Left ventricle myocardium inferior (tissue), 1 donor: ENCODE measurements around the gene ACTR3. TPM values are rescaled to one million over a fixed set of nuclear protein-coding genes. Genes with fewer than 3 reads are reported as not detected.

Experiments
- DNase-seq: peaks from one replicate; pipeline ENCODE4 v3.0.0-alpha.2; 2020
- H3K27ac ChIP-seq: fragments of 200-600 bp; replicated peaks from 2 replicates; pipeline ENCODE4 v1.8.0; 2021
- H3K27me3 ChIP-seq: fragments of 200-600 bp; 2 replicates; pipeline ENCODE4 v1.8.0; 2021; ENCODE audit warnings: low read depth
- H3K36me3 ChIP-seq: fragments of 200-600 bp; 2 replicates; pipeline ENCODE4 v1.8.0; 2021
- H3K4me1 ChIP-seq: fragments of 200-600 bp; 2 replicates; pipeline ENCODE4 v1.8.0; 2021
- H3K4me3 ChIP-seq: fragments of 200-600 bp; 2 replicates; pipeline ENCODE4 v1.8.0; 2021; ENCODE audit warnings: mild to moderate bottlenecking, moderate library complexity
- H3K9me3 ChIP-seq: fragments of 200-600 bp; replicated peaks from 2 replicates; pipeline ENCODE4 v1.8.0; 2021
- CTCF ChIP-seq: fragments of 200-600 bp; IDR thresholded peaks from 2 replicates; pipeline ENCODE4 v1.8.0; 2021; ENCODE audit warnings: antibody characterized with exemption, mild to moderate bottlenecking, borderline replicate concordance
- intact Hi-C: fragments of 100-400 bp; cut with micrococcal nuclease; formaldehyde crosslinking; loops from one replicate; pipeline ENCODE4 v1.11.0; 2022
- total RNA-seq: library from RNA; stranded (reverse); fragmentation: NEBNext Ultra II Directional; extraction: Animal tissue kit (Norgen Biotek cat#: 25700); gene quantifications from one replicate; pipeline ENCODE4 v1.2.1, GENCODE V29; 2021
- donor health status: DM: no; HTN: yes; CAD: no; lungs with severe emphysema.

ACTR3 gene
- total RNA-seq, 1 donor from 2014 or later = 108 TPM

GRCh38 chr2:114008720-114009119 lies 118.8 kb downstream of the ACTR3 start:
- TF ChIP-seq CTCF = no peak
- intact Hi-C loops = no loop called here
- H3K27ac ChIP-seq = no peak overlapping the region
- DNase-seq = no peak
- no peak overlapping the region for H3K4me3 ChIP-seq
- no peaks in the 10 kb centered on the region for H3K9me3 ChIP-seq
- H3K36me3 ChIP-seq = no peaks in the 10 kb centered on the region
- no peaks in the 10 kb centered on the region for H3K27me3 ChIP-seq
- H3K4me1 ChIP-seq = no peaks in the 10 kb centered on the region

GRCh38 chr2:114009205-114009944 lies 119.5 kb downstream of the ACTR3 start:
- no peak overlapping the region for H3K27ac ChIP-seq
- no peak for DNase-seq
- H3K9me3 ChIP-seq = peaks cover 4% of the 10 kb centered on the region
- intact Hi-C loops = no loop called here
- no peaks in the 10 kb centered on the region for H3K27me3 ChIP-seq
- H3K36me3 ChIP-seq = no peaks in the 10 kb centered on the region
- no peak overlapping the region for H3K4me3 ChIP-seq
- H3K4me1 ChIP-seq = no peaks in the 10 kb centered on the region
- TF ChIP-seq CTCF = no peak

GRCh38 chr2:114010001-114010400 lies 120.1 kb downstream of the ACTR3 start:
- Histone ChIP-seq H3K27ac (no peak overlapping the region), H3K36me3 (no peaks in the 10 kb centered on the region), H3K4me1 (no peaks in the 10 kb centered on the region), H3K27me3 (no peaks in the 10 kb centered on the region), H3K9me3 (peaks cover 5% of the 10 kb centered on the region), H3K4me3 (no peak overlapping the region)
- no peak for DNase-seq
- intact Hi-C loops = no loop called here
- TF ChIP-seq CTCF = no peak

- no peaks in the 10 kb centered on the region for H3K4me1 ChIP-seq
- intact Hi-C loops = no loop called here
- H3K36me3 ChIP-seq = no peaks in the 10 kb centered on the region
- no peak for DNase-seq
- H3K27ac ChIP-seq = no peak overlapping the region
- peaks cover 5% of the 10 kb centered on the region for H3K9me3 ChIP-seq
- TF ChIP-seq CTCF = no peak
- H3K27me3 ChIP-seq = no peaks in the 10 kb centered on the region
- no peak overlapping the region for H3K4me3 ChIP-seq
These were observed 121.8 kb downstream of the ACTR3 start for GRCh38 chr2:114011713-114012112.

Other genes starting within 250 kb of the ACTR3 start
- gene SLC35F5, start 133.4 kb upstream of the ACTR3 start, total RNA-seq = 61.4 TPM